Sigmoid colon (tissue), 4 donors: Measurements from ENCODE around the gene BPIFB2.

ENCODE experiments used
- EP300 ChIP-seq, 4 donors: sonication (generic); formaldehyde crosslinking; IDR thresholded peaks; one replicate each; pipeline ENCODE4 v1.6.1; 2017; ENCODE audit warnings: antibody characterized with exemption in 4 of 4
- POLR2A ChIP-seq, 2 donors: fragments of 450-650 bp; IDR thresholded peaks; one replicate each; pipeline ENCODE4 v1.6.1; 2016; ENCODE audit warnings: antibody characterized with exemption in 2 of 2, mild to moderate bottlenecking in 2 of 2, moderate library complexity in 2 of 2
- POLR2AphosphoS5 ChIP-seq, 4 donors: sonication (generic); formaldehyde crosslinking; IDR thresholded peaks; one replicate each; pipeline ENCODE4 v1.6.1; 2017; ENCODE audit warnings: antibody characterized with exemption in 4 of 4
- TF ChIP-seq, protein P1 (sequence below), 4 experiments: fragments of 450-650 bp in 3 of 4; fragments of 200-600 bp in 1 of 4; IDR thresholded peaks; one replicate each; pipeline ENCODE4 v1.5.1; 2016 to 2019; ENCODE audit warnings: antibody characterized with exemption in 4 of 4, mild to moderate bottlenecking in 3 of 4, moderate library complexity in 2 of 4

- TF ChIP-seq, protein P1, sequence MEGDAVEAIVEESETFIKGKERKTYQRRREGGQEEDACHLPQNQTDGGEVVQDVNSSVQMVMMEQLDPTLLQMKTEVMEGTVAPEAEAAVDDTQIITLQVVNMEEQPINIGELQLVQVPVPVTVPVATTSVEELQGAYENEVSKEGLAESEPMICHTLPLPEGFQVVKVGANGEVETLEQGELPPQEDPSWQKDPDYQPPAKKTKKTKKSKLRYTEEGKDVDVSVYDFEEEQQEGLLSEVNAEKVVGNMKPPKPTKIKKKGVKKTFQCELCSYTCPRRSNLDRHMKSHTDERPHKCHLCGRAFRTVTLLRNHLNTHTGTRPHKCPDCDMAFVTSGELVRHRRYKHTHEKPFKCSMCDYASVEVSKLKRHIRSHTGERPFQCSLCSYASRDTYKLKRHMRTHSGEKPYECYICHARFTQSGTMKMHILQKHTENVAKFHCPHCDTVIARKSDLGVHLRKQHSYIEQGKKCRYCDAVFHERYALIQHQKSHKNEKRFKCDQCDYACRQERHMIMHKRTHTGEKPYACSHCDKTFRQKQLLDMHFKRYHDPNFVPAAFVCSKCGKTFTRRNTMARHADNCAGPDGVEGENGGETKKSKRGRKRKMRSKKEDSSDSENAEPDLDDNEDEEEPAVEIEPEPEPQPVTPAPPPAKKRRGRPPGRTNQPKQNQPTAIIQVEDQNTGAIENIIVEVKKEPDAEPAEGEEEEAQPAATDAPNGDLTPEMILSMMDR (IDR thresholded peaks at IDR 0.05) = no peak
- TF ChIP-seq POLR2A (IDR thresholded peaks at IDR 0.05) (no peak), EP300 (IDR thresholded peaks at IDR 0.05) (no peak), POLR2AphosphoS5 (IDR thresholded peaks at IDR 0.05) (no peak)
These were observed 60.3 kb downstream of the BPIFB2 start for GRCh38 chr20:33067806-33068205.
